KBM-7 (cell line): ENCODE results near the gene CD86.

Experiments used
- DNase-seq: peaks from one replicate; pipeline ENCODE4 v3.0.0-alpha.2; 2015
- in situ Hi-C: fragments of 300-500 bp; cut with MboI; formaldehyde crosslinking; loops from 2 replicates; pipeline ENCODE4 v1.14.3; 2020; ENCODE audit warnings: low sequenced_read_pairs, low pct_unique_long_range_greater_than_20kb, mixed read lengths

CD86 gene

DNA sequence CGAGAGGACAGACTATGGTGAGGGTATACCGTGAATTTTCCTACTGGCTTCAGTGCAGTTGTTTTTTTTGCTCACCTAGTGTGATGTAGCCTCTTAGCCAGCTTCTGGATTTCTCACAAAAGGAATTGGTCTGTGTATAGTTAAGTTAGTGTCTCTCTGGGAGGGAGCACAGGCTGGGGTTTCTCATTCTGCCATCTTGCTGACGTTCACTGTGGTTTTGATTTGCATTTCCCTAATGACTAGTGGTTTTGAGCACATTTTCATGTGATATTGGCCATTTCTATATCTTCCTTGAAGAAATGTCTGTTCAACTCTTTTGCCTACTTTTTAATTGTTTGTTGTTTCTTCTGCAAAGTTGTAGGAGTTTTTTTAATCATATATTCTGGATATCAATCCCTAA lies 2.2 kb upstream of the CD86 start:
- in situ Hi-C loops = no loop called here
- no peak for DNase-seq

DNA sequence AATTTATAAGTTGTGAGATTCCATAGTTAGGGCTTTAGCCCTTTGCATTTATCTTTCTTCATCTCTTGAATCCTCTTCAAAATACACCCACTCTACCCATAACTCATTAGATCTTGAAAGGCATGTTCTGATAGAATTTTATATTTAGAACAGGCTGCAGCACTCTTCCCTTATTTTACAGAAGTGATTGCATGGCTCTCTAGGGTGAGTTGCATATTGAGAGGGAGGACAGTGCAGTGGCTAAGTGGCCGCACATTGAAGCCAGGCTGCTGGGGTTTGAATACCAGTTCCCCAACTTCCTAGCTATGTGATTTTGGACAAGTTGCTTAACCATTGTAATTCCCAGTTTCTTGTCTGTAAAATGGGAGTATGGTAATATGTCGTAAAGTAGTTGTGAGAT lies 2.5 kb downstream of the CD86 start:
- in situ Hi-C loops = no loop called here
- no peak for DNase-seq

GRCh38 chr3:122058294-122058693 lies 3.1 kb downstream of the CD86 start:
- in situ Hi-C loops = no loop called here
- DNase-seq = no peak

GRCh38 chr3:122060040-122060698 lies 5.0 kb downstream of the CD86 start:
- peak; percentile 52 for DNase-seq
- in situ Hi-C loops = no loop called here

DNA sequence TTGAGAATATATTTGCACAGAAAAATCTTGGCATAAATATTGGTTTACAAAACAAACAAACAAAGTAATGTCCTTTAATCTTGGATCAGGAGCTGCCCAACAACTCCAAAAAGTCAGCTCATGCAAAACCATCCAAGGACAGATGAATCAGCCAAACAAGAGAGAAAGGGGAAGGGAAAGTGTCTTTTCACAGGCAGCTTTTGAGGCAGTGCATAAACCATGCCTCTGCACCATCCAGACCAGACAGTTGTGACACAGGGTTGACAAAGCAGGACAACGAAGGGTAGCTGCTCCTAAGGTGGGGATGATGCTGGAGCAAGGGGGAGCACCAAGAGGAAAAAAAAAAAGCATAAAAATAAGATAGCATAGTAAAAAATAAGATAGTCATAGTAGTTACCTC lies 8.7 kb downstream of the CD86 start:
- peak; percentile 51 for DNase-seq
- in situ Hi-C loops = no loop called here

- in situ Hi-C loops = no loop called here
- no peak for DNase-seq
These were observed 9.2 kb downstream of the CD86 start for GRCh38 chr3:122064326-122064725.

- in situ Hi-C loops = no loop called here
- DNase-seq = peak; percentile 45
These were observed 11.4 kb downstream of the CD86 start for GRCh38 chr3:122066331-122067213.

DNA sequence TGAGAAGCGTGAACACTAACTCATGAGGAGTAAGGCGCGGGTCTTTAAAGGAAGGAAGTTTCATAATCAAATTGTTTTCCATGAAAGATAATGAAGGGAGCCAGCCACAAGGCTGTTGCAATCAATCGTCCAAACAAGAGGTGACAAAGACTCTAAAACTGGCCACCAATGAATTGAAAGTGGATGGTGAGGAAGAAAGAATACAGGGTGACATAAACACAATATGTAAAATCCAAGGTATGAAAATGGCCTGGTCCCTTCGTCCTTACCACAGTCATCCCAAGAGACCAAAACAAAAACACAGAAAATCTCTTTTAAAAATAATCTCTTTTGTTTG lies 12.0 kb downstream of the CD86 start:
- in situ Hi-C loops = no loop called here
- peak; percentile 94 for DNase-seq

GRCh38 chr3:122067588-122068240 lies 12.6 kb downstream of the CD86 start:
- in situ Hi-C loops = no loop called here

DNA sequence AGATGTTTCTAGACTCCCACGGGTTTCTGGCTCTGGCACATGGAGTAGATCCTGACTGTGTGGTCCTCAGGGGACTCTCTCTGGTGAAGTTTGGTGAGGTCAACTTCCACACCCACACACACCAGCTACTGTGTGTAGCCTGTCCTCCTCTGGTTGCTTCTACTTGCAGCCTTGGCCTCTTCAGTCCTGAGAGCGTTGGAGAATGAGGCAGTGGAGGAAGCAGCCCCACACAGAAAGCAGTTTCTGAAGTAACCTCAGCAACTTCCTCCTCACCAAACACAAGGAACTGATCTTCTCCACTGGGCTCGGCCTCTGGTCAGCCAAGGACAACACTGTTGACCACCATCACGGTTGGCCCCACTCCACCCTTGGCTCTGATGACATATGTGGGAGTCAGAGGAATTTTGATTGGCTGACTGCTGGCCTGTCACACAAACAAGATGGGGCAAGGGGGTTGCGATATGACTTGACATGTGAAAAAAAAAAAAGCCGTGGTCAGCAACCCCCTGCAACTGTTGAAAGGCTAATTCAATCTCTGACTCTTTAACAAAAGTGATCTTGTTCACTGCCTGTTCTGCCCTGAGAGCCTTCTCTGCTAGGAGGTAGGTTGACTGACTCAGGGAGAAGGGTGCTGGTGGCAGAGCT lies 19.6 kb downstream of the CD86 start:
- in situ Hi-C loops = no loop called here
- DNase-seq = peak; percentile 82

More at GRCh38 chr3:122067588-122068240, 12.6 kb downstream of the CD86 start:
- DNase-seq = peak; percentile 56

DNA sequence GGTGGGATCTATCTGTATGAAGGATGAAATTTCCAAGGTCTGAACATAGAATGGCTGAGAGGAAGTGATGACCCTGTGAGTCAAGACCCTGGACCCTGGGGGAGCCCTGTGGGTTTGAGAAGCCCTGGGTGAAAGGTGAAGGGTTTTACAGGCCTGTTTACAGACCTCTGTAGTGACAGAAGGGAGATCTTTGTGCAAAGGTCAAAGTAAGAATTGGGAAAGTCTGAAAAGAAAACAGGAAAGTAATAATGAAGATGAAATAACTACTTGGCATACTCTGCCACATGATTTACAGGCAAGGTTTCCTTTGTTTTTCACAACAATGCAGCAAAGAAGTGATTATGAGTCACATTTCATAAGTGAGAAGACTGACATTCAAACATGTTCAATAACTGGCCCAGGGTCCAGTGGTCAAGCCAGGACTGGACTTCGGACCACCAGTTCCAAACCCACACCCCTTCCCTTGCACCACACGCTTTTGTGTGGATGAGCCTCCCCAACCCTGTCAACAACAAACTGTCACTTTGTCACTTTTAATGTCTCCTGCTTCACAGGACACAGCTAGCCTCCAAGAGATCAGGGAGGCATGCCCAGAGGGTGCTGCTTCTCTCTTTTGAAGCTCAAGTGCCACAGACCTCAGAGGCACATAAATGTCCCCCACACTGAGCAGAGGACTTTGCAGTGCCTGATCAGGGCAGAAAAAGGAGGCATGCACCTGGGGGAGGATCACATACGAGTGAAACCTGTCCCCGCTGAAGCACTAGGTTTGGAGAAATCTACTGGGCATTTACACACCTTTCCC lies 21.5 kb downstream of the CD86 start:
- in situ Hi-C loops = no loop called here
- no peak for DNase-seq

DNA sequence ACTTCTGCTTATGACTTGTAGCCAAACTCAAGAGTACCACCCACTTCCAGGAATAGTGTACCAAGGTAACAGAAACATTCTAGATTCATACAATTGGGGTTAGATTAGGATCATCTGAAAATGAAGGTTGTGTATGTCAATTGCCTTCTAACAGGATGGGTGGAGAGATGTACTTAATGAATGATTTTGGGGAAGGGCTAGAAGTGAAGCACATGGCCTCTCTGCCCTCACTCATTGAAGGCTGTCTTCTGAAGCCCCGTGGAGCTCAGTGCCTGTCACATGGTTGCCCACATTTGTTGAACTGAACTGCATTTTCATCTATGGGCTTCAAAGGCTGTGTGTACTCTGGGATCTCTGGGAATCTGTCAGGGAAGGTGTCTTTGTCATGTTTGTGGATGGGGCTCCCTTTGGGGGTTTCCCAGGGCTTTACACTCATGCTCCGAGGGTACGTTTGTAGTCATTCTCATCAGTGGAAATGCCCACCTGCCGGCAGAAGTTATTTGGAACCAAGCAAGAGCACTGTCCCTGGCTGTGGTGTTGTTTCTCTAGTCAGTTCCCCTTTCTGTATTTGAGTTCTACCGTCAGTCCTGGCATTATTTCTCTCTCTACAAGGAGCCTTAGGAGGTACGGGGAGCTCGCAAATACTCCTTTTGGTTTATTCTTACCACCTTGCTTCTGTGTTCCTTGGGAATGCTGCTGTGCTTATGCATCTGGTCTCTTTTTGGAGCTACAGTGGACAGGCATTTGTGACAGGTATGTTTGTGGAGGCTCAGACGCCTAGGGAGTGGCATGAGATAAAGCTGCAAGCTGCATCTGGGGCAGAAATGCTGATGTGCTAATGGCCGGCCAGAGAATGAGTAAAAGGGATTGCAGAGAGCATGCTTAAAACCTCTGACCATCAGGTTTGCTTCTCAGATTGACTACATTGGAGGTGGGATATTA lies 22.4 kb downstream of the CD86 start:
- in situ Hi-C loops = no loop called here

DNA sequence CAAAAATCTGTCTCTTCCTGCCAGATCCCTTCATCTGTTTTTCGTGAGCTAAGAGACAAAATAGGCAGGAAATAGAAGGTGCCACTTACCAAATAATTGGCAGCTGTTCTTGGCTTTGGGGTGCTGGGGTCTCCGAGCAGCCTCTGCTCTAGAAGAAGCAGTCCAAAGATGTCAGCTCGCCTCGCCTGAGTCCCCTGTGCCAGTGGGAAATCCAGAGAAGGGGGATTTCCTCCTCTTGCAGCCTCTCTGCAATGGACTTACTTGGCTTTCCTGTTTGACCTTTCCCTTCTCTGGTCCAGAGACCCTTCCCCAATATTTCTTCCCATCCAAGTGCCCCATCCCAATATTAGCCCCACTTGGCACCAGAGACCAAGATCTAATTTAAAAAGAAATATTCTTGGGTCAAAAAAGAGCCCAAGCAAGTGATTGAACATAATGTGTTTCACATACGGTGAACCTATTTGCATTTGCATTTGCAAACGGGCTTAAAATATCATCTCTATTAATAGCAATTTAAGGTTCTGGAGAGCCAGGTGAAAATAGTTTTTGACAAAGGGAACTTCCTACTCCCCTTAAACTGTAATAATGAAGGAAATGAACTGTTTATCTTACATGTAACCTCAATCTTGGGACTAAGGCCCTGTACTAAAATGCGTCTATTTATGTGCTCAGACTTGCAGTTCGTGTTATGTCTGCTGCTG lies 23.2 kb downstream of the CD86 start:
- no peak for DNase-seq
- in situ Hi-C loops = no loop called here

More for the DNA sequence above, 22.4 kb downstream of the CD86 start:
- DNase-seq = peak; percentile 82

DNA sequence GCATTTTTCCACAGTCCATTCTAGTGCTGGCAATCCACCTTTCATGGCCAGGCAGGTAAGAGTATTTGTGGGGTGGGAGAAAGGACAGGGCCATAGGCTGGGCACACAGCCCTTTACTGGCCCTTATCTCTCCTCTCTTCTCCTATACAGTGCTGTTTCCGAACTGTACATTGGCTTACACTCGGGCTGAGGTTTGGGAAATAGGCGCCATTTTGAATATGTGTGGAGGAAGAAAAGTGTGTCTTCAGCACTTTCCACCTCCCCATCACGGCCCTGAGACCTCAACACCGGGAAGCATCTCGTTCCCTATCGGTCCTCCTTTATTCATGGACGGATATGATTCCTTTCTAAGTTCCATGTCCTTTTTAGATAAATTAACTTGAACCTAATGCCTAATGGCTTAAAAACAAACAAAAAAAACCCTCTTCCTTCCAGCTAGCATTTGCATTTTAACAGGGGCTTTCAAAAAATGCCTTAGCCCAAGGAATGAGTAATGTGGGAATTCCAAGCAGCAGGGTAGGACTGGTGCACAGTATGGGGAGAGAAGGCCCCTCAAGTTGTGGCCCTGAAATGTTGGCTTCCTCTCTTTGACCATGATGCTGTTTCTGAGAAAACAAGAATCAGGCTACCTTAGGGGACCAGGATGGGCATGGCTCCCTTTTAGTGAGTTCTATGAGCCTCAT lies 24.5 kb downstream of the CD86 start:
- in situ Hi-C loops = no loop called here
- no peak for DNase-seq

- in situ Hi-C loops = no loop called here
- DNase-seq = no peak
These were observed 25.0 kb downstream of the CD86 start for GRCh38 chr3:122080207-122080587.

- DNase-seq = peak; percentile 51
- in situ Hi-C loops = no loop called here
These were observed 26.5 kb downstream of the CD86 start for GRCh38 chr3:122081543-122082247.
